K562 (cell line): Measurements from ENCODE around the gene ATP5ME. TPM values are rescaled to one million over a fixed set of nuclear protein-coding genes. Genes with fewer than 3 reads are reported as not detected.

Experiments
- ATAC-seq: fragments of 200-7000 bp; cut with Tn5 transposase; 3 replicates; pipeline ENCODE4 v1.9.1; 2020; ENCODE audit warnings: moderate library complexity
- BruUV-seq: library from RNA; stranded (reverse); fragments of 400-500 nt; replicated peaks from 2 replicates; lab custom pipeline; 2021; lab: Mats Ljungman, UMichigan
- CTCF ChIA-PET: fragments of 300-600 bp; formaldehyde crosslinking; extraction: SDS; loops from one replicate; lab custom pipeline; 2021; ENCODE audit warnings: low intra/inter-chr PET ratio; lab: Yijun Ruan, JAX
- POLR2A ChIA-PET: fragments of 300-600, 350-650 bp; sonication (Branson Sonifier 250); formaldehyde crosslinking; extraction: SDS; loops from one replicate; lab custom pipeline; 2021; ENCODE audit warnings: antibody characterized with exemption, inconsistent platforms; lab: Yijun Ruan, JAX
- DNase-seq, 4 experiments: peaks; one replicate each; pipeline versions ENCODE4 v3.0.0 to v3.0.0-alpha.2; 2011 to 2018; ENCODE audit warnings: low spot score in 3 of 4, mixed read lengths in 3 of 4; ENCODE audit errors: extremely low read depth in 1 of 4
- FAIRE-seq: peaks from 2 replicates; lab custom pipeline; 2011; peaks lifted over from hg19 to GRCh38; lab: Jason Lieb, UNC
- H2AFZ ChIP-seq: 2 replicates; pipeline ENCODE4 v1.6.0; 2011; ENCODE audit warnings: low read depth, low read length, control low read depth, inconsistent platforms
- H3K27ac ChIP-seq: fragments of 200-600 bp; 3 replicates; pipeline ENCODE4 v1.8.0; 2011; ENCODE audit warnings: low read depth, mild to moderate bottlenecking, control low read depth, inconsistent platforms, low read length, moderate library complexity, mixed read lengths; ENCODE audit errors: extremely low read depth
- H3K27me3 ChIP-seq, 2 experiments: fragments of 300-600 bp in 1 of 2; 2 replicates in 1 of 2; 3 replicates in 1 of 2; pipeline versions ENCODE4 v1.6.0 to v1.8.0; 2011; ENCODE audit warnings: inconsistent platforms in 2 of 2, low read length in 2 of 2, mild to moderate bottlenecking in 1 of 2, mixed read lengths in 1 of 2, moderate library complexity in 1 of 2; ENCODE audit not compliant: control insufficient read depth in 2 of 2, insufficient read depth in 2 of 2
- H3K36me3 ChIP-seq: fragments of 300-600 bp; 3 replicates; pipeline ENCODE4 v1.8.0; 2011; ENCODE audit warnings: mild to moderate bottlenecking, low read length, inconsistent platforms; ENCODE audit not compliant: control insufficient read depth, insufficient read depth
- H3K4me1 ChIP-seq, 2 experiments: fragments of 200-600 bp in 1 of 2; replicated peaks in 1 of 2; 2 replicates in 1 of 2; 3 replicates in 1 of 2; pipeline versions ENCODE4 v1.5.1 to v1.8.0; 2011; ENCODE audit warnings: inconsistent platforms in 2 of 2, low read length in 2 of 2, mild to moderate bottlenecking in 1 of 2, mixed read lengths in 1 of 2, moderate library complexity in 1 of 2; ENCODE audit not compliant: control insufficient read depth in 2 of 2, insufficient read depth in 2 of 2
- H3K4me2 ChIP-seq: 2 replicates; pipeline ENCODE4 v1.6.1; 2011; ENCODE audit warnings: low read length, control low read depth, inconsistent platforms, mixed read lengths; ENCODE audit not compliant: insufficient read depth
- H3K4me3 ChIP-seq: fragments of 200-600 bp; sonication (generic), shearing (Covaris generic); 2 replicates; pipeline ENCODE4 v1.5.1; 2016; ENCODE audit warnings: control low read depth, inconsistent platforms
- H3K79me2 ChIP-seq: fragments of 200-600 bp; 3 replicates; pipeline ENCODE4 v1.8.0; 2011; ENCODE audit warnings: low read length, inconsistent platforms; ENCODE audit not compliant: control insufficient read depth, insufficient read depth
- H3K9ac ChIP-seq, 2 experiments: 2 replicates each; pipeline versions ENCODE4 v1.6.0 to v1.6.1; 2011; ENCODE audit warnings: low read depth in 2 of 2, low read length in 2 of 2, control low read depth in 1 of 2, inconsistent platforms in 1 of 2, mild to moderate bottlenecking in 1 of 2, mixed read lengths in 1 of 2; ENCODE audit not compliant: insufficient read depth in 1 of 2
- H3K9me1 ChIP-seq: one replicate; pipeline ENCODE4 v1.6.0; 2011; ENCODE audit warnings: inconsistent platforms, mild to moderate bottlenecking, low read length, moderate library complexity; ENCODE audit not compliant: control insufficient read depth, insufficient read depth
- H3K9me3 ChIP-seq: replicated peaks from 2 replicates; pipeline ENCODE4 v1.5.1; 2011; ENCODE audit warnings: low read depth, low read length, inconsistent platforms; ENCODE audit not compliant: control insufficient read depth, insufficient read depth
- H4K20me1 ChIP-seq: replicated peaks from 2 replicates; pipeline ENCODE4 v1.6.1; 2011; ENCODE audit warnings: low read length, inconsistent platforms, mixed read lengths; ENCODE audit not compliant: control insufficient read depth, insufficient read depth
- FOXJ2 ChIP-seq: fragments of 200-800 bp; sonication (Bioruptor generic); IDR thresholded peaks from 2 replicates; pipeline ENCODE4 v1.6.1; 2016; ENCODE audit warnings: missing genetic modification characterization, missing compliant biosample characterization
- POLR2A ChIP-seq: fragments of 450-650 bp; conservative IDR thresholded peaks from 2 replicates; pipeline ENCODE4 v1.6.1; 2016
- POLR2G ChIP-seq: fragments of 200-400 bp; formaldehyde crosslinking; IDR thresholded peaks from 2 replicates; pipeline ENCODE4 v1.6.1; 2017; ENCODE audit warnings: low read depth, mild to moderate bottlenecking, antibody characterized with exemption, low read length, moderate library complexity
- SMAD3 ChIP-seq: fragments of 450-650 bp; formaldehyde crosslinking; conservative IDR thresholded peaks from 2 replicates; pipeline ENCODE4 v1.4.0; 2020; ENCODE audit warnings: mild to moderate bottlenecking
- TCF7 ChIP-seq: sonication (generic); IDR thresholded peaks from 2 replicates; pipeline ENCODE4 v1.6.1; 2016; ENCODE audit warnings: antibody characterized with exemption, borderline replicate concordance
- whole genome bisulfite sequencing: fragments of 100-300 bp; shearing (Covaris generic); methylation state at CpG from one replicate; pipeline ENCODE4 v1.1.6; 2016; ENCODE audit warnings: low coverage, mixed read lengths; ENCODE audit not compliant: insufficient coverage; ENCODE audit errors: missing lambda C conversion rate; 5-methylcytosine and 5-hydroxymethylcytosine counted together
- in situ Hi-C: fragments of 300-500 bp; cut with MboI; formaldehyde crosslinking; loops from 4 replicates; pipeline ENCODE4 v1.15.0; 2018; ENCODE audit warnings: inconsistent platforms, mixed read lengths
- intact Hi-C: fragments of 100-400 bp; cut with micrococcal nuclease; formaldehyde crosslinking; loops from 2 replicates; pipeline ENCODE4 v1.14.2; 2022
- polyA plus RNA-seq, 8 experiments: library from polyadenylated mRNA; depleted of rRNA in 4 of 8; stranded (reverse) in 5 of 8; unstranded in 3 of 8; fragments of >200 nt; fragmentation: Nextera tagmentation in 2 of 8; fragmentation: Illumina TruSeq in 1 of 8; extraction: Ambion mirVana in 2 of 8; extraction: Trizol in 1 of 8; gene quantifications; 2 replicates each; pipeline versions ENCODE4 v1.2.1 to v1.2.3, GENCODE V29; 2011 to 2014; ENCODE audit warnings: inconsistent platforms in 1 of 8, missing spikeins in 1 of 8
- total RNA-seq, 7 experiments: library from RNA; depleted of rRNA in 6 of 7; stranded (reverse); fragments of >200 nt in 6 of 7; fragmentation: Illumina TruSeq in 2 of 7; extraction: Trizol in 2 of 7; gene quantifications; 2 replicates each; pipeline versions ENCODE4 v1.2.1 to v1.2.3, GENCODE V29; 2011 to 2021; ENCODE audit warnings: low replicate concordance in 1 of 7

Gene ATP5ME
- total and polyA plus RNA-seq, 9 of the 15 experiments (the other 6 are each of a cell fraction or from before 2014, with no cell fraction given) = 509 to 2,480 (median 887) TPM

GRCh38 chr4:667545-667925 lies 6.5 kb downstream of the ATP5ME start:
- no peaks in the 10 kb centered on the region for H3K9me3 ChIP-seq
- POLR2A ChIA-PET = interaction anchor here (1.5 kb wide), 1 partner anchor 20 kb away, joined by 3 read pairs; no protein-coding TSS in a partner anchor

GRCh38 chr4:666822-667544 lies 7.1 kb downstream of the ATP5ME start:
- ATAC-seq (no peak), DNase-seq (no peak), FAIRE-seq (no peak)
- peaks cover 17 to 47% of the 10 kb centered on the region in 2 experiments; a peak in 3 of 5 replicates for H3K27me3 ChIP-seq
- H4K20me1 ChIP-seq = no peaks in the 10 kb centered on the region
- no peak overlapping the region for H3K4me3 ChIP-seq
- H3K9me3 ChIP-seq = no peaks in the 10 kb centered on the region
- in situ Hi-C loops = no loop called here
- H3K4me2 ChIP-seq = no peak overlapping the region
- H3K9me1 ChIP-seq = no peaks in the 10 kb centered on the region
- CTCF ChIA-PET = no interaction called here
- intact Hi-C loops = no loop called here
- no peaks in the 10 kb centered on the region for H3K79me2 ChIP-seq
- peaks cover 16% of the 10 kb centered on the region for H3K36me3 ChIP-seq
- H3K27ac ChIP-seq = no peak overlapping the region
- no peak overlapping the region for H2AFZ ChIP-seq
- TF ChIP-seq FOXJ2 (no peak), POLR2G (peak; percentile 64)
- H3K4me1 ChIP-seq = peaks cover 0 to 39% of the 10 kb centered on the region in 2 experiments; a peak in 2 of 5 replicates
- 42% methylated on average over 19 of the region's 28 CpGs for WGBS
- no peak overlapping the region; a peak in 1 of 4 replicates for H3K9ac ChIP-seq
- POLR2A ChIA-PET = interaction anchor here (1.0 to 1.5 kb wide), 2 partner anchors 14 to 20 kb away, joined by 3 read pairs; no protein-coding TSS in a partner anchor
- no TSS peak for BruUV-seq

More at GRCh38 chr4:667545-667925, 6.5 kb downstream of the ATP5ME start:
- in situ Hi-C loops = no loop called here
- Histone ChIP-seq H3K4me3 (no peak overlapping the region), H3K79me2 (no peaks in the 10 kb centered on the region), H3K27ac (no peak overlapping the region), H3K36me3 (peaks cover 21% of the 10 kb centered on the region), H3K9ac (no peak overlapping the region; a peak in 1 of 4 replicates), H4K20me1 (no peaks in the 10 kb centered on the region), H3K9me1 (no peaks in the 10 kb centered on the region), H3K27me3 (peaks cover 13 to 42% of the 10 kb centered on the region in 2 experiments; a peak in 3 of 5 replicates), H2AFZ (no peak overlapping the region), H3K4me2 (no peak overlapping the region), H3K4me1 (peaks cover 0 to 35% of the 10 kb centered on the region in 2 experiments; a peak in 2 of 5 replicates)
- CTCF ChIA-PET = no interaction called here
- no peak for ATAC-seq
- DNase-seq = no peak
- no peak for FAIRE-seq
- no TSS peak for BruUV-seq
- TF ChIP-seq SMAD3 (CRISPR knock-in tag) (no peak), POLR2A (peak; percentile 36; the same call in 1 of the 2 replicates), TCF7 (no peak)
- intact Hi-C loops = no loop called here
- 38% methylated on average over 10 of the region's 10 CpGs for WGBS
